Smooth muscle cell of trachea (primary cell): Measurements from ENCODE around the gene UBL4B. TPM values are rescaled to one million over a fixed set of nuclear protein-coding genes. Genes with fewer than 3 reads are reported as not detected.

Experiments used
- total RNA-seq: library from RNA; depleted of rRNA; stranded (reverse); fragments of >200 nt; gene quantifications from 2 replicates; pipeline ENCODE4 v1.2.1, GENCODE V29; 2014

The UBL4B gene, protein sequence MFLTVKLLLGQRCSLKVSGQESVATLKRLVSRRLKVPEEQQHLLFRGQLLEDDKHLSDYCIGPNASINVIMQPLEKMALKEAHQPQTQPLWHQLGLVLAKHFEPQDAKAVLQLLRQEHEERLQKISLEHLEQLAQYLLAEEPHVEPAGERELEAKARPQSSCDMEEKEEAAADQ
- total RNA-seq = under 0.01 TPM in 1 of 2 replicates, not detected in the other

DNA sequence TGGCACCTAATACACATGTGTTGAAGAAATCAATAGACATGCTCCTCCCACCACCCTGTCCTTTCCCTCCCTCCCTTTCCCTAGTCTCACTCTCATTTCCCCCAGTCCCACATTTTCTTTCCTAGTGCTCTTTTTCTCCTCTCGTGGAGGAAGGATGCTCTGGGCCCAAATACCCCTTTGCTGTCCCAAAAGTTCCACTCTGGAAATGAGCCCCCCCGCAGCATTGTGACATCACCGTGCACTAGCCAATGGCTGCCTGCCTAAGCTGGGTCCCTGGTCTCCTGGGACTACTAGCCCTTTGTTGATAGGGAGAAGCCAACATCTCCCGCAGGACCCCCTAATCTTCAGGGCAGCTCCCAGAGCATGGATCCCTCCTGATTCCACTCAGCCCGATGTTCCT lies at the start of gene UBL4B:
TSS of gene UBL4B (plus strand) at position 301 of the 400 bp plus-strand sequence. CDS start at position 393, 92 bp downstream.

DNA sequence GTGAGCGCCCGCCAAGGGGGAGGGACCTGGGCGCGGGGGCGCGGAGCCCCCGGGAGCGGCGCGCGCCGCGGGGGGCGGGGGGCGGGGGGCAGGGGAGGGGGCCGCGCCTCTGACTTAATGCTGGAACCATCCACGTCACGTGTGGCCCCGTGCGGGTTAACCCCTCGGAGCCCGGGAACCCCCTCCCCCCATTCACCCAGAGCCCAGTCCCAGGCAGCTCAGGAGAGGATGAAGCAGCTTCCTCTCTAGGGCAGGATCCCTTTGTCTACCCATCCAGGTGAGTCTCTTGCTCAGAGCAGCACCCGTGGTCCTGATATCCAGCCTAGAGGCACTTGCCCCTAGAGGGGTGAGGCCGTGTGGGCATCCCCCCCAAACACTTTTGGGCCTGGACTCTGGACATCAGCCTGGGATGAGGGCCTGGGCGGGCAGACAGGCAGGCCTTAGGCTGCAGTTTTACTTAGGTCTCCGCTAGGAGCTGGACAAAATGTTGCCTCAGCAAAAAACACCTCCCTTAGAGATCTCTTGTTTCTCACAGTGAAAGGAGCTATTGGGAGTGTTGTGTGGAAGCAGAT lies 41.5 kb upstream of the UBL4B start, which contains the start of gene ALX3:
TSS of gene ALX3 (minus strand) at position 2 of the 572 bp plus-strand sequence. CDS start 60 bp downstream, outside the sequence.

GRCh38 chr1:110150330-110151174 lies 38.3 kb downstream of the UBL4B start, which contains the start of gene SLC6A17:
TSS of gene SLC6A17 (plus strand) at chr1:110150494. CDS start at chr1:110166930, 16,436 bp downstream.

Other genes starting within 250 kb of the UBL4B start
- 64.7 and 88.5 TPM in 2 replicates for gene CSF1, start 201.6 kb upstream of the UBL4B start, total RNA-seq
- 49.6 and 88.3 TPM in 2 replicates for gene AHCYL1, start 127.7 kb upstream of the UBL4B start, total RNA-seq
- 43.8 and 58.4 TPM in 2 replicates for gene STRIP1, start 77.8 kb upstream of the UBL4B start, total RNA-seq
- gene ALX3, start 41.8 kb upstream of the UBL4B start, total RNA-seq = not detected in 2 replicates
- 0.29 and 0.33 TPM in 2 replicates for gene SLC6A17, start 38.1 kb downstream of the UBL4B start, total RNA-seq
- gene KCNC4, start 97.9 kb downstream of the UBL4B start, total RNA-seq = 2.6 and 8.6 TPM in 2 replicates
- gene RBM15, start 226.9 kb downstream of the UBL4B start, total RNA-seq = 28.8 and 34.2 TPM in 2 replicates